Spleen (tissue), 11 donors: Measurements from ENCODE around the gene EPHB6. TPM values are rescaled to one million over a fixed set of nuclear protein-coding genes. Genes with fewer than 3 reads are reported as not detected.

ENCODE experiments used
- DNase-seq: peaks from one replicate; pipeline ENCODE4 v3.0.0-alpha.2; 2020
- H3K27ac ChIP-seq, 8 donors: fragments of 200-600 bp; sonication (generic) in 7 of 8; 1 replicate in 4 of 8; 2 replicates in 4 of 8; pipeline versions ENCODE4 v1.5.0 to v1.8.0; 2016 to 2021; ENCODE audit warnings: inconsistent platforms in 4 of 8, mild to moderate bottlenecking in 4 of 8, moderate library complexity in 1 of 8
- H3K27me3 ChIP-seq, 7 donors: fragments of 200-600 bp; sonication (generic) in 6 of 7; replicated peaks in 1 of 7; 1 replicate in 4 of 7; 2 replicates in 3 of 7; pipeline versions ENCODE4 v1.5.0 to v1.8.0; 2016 to 2021; ENCODE audit warnings: inconsistent platforms in 3 of 7, mild to moderate bottlenecking in 1 of 7
- H3K36me3 ChIP-seq, 6 donors: fragments of 200-600 bp; sonication (generic) in 5 of 6; 1 replicate in 4 of 6; 2 replicates in 2 of 6; pipeline versions ENCODE4 v1.5.0 to v1.8.0; 2016 to 2021; ENCODE audit warnings: inconsistent platforms in 2 of 6
- H3K4me1 ChIP-seq, 6 donors: fragments of 200-600 bp; sonication (generic) in 5 of 6; 1 replicate in 3 of 6; 2 replicates in 3 of 6; pipeline versions ENCODE4 v1.5.0 to v1.8.0; 2016 to 2021; ENCODE audit warnings: inconsistent platforms in 3 of 6
- H3K4me3 ChIP-seq, 8 donors: fragments of 200-600 bp; sonication (generic) in 7 of 8; 1 replicate in 4 of 8; 2 replicates in 4 of 8; pipeline versions ENCODE4 v1.5.0 to v1.8.0; 2016 to 2021; ENCODE audit warnings: inconsistent platforms in 4 of 8, mild to moderate bottlenecking in 4 of 8, moderate library complexity in 2 of 8
- H3K9me3 ChIP-seq, 8 donors: fragments of 200-600 bp; sonication (generic) in 7 of 8; 1 replicate in 4 of 8; 2 replicates in 4 of 8; pipeline versions ENCODE4 v1.5.0 to v1.8.0; 2016 to 2021; ENCODE audit warnings: inconsistent platforms in 4 of 8
- CTCF ChIP-seq, 11 experiments: fragments of 200-600 bp in 7 of 11; fragments of 450-650 bp in 4 of 11; sonication (generic) in 4 of 11; IDR thresholded peaks in 8 of 11; conservative IDR thresholded peaks in 3 of 11; 1 replicate in 7 of 11; 2 replicates in 4 of 11; pipeline versions ENCODE4 v1.4.0 to v1.8.0; 2016 to 2021; ENCODE audit warnings: antibody characterized with exemption in 11 of 11, inconsistent platforms in 4 of 11, mild to moderate bottlenecking in 1 of 11
- POLR2A ChIP-seq, 3 donors: fragments of 450-650 bp; IDR thresholded peaks; one replicate each; pipeline ENCODE4 v1.5.1; 2017; ENCODE audit warnings: antibody characterized with exemption in 3 of 3, mild to moderate bottlenecking in 1 of 3
- POLR2AphosphoS5 ChIP-seq, 3 donors: sonication (generic); formaldehyde crosslinking; IDR thresholded peaks; one replicate each; pipeline ENCODE4 v1.5.1; 2017; ENCODE audit warnings: antibody characterized with exemption in 3 of 3
- WGBS, 5 donors: extraction: QIAGEN DNeasy Blood & Tissue Kit in 3 of 5; methylation state at CpG; one replicate each; pipeline versions ENCODE4 v1.1.5 to v1.1.7; 2013 to 2018; 5-methylcytosine and 5-hydroxymethylcytosine counted together
- intact Hi-C: fragments of 100-400 bp; cut with DNase I; formaldehyde crosslinking; loops from one replicate; pipeline ENCODE4 v1.15.0; 2023; ENCODE audit warnings: low total_unique reads
- polyA plus RNA-seq, 3 donors: library from polyadenylated mRNA; stranded (reverse); fragments of 200-250 nt; gene quantifications; one replicate each; pipeline ENCODE4 v1.2.1, GENCODE V29; 2013
- total RNA-seq, 7 donors: library from RNA; depleted of rRNA in 3 of 7; stranded (reverse); fragments of >200 nt in 3 of 7; fragmentation: NEBNext Ultra II Directional in 4 of 7; extraction: Animal tissue kit (Norgen Biotek cat#: 25700) in 4 of 7; gene quantifications; one replicate each; pipeline versions ENCODE4 v1.1.0 to v1.2.1, GENCODE V29; 2016 to 2021
- donor health status: healthy with polysubstance abuse.
- donor health status: DM: no; HTN: no; CAD: no; lungs with moderate emphysema.
- donor health status: DM: no; HTN: no; CAD: no.
- donor health status: Bipolar disorder and iron deficiency.
- donor health status: healthy.
- donor health status: DM: no; HTN: no; CAD: no.
- donor health status: DM: yes; HTN: yes; CAD: no.

EPHB6 gene
- total and polyA plus RNA-seq, 10 donors = 11.3 to 28.8 (median 13.9) TPM

- Histone ChIP-seq H3K27ac (no peak overlapping the region), H3K4me3 (no peak overlapping the region), H3K36me3 (no peaks in the 10 kb centered on the region), H3K4me1 (peaks cover 0 to 11% (median 0%) of the 10 kb centered on the region in 6 donors), H3K27me3 (no peaks in the 10 kb centered on the region), H3K9me3 (no peaks in the 10 kb centered on the region)
- 29 to 52% (median 33%) methylated on average over 3 of the region's 3 CpGs for WGBS, 5 donors
- TF ChIP-seq POLR2AphosphoS5 (IDR thresholded peaks at IDR 0.05) (no peak), CTCF (IDR thresholded peaks at IDR 0.05 in 8 of 11, conservative IDR thresholded peaks at IDR 0.05 in 3 of 11) (no peak), POLR2A (IDR thresholded peaks at IDR 0.05) (no peak)
- intact Hi-C loops = no loop called here
- DNase-seq = no peak
These were observed 19.4 kb upstream of the EPHB6 start for GRCh38 chr7:142835487-142835886.

GRCh38 chr7:142836426-142836825, 18.4 kb upstream of the EPHB6 start:
- TF ChIP-seq CTCF (IDR thresholded peaks at IDR 0.05 in 8 of 11, conservative IDR thresholded peaks at IDR 0.05 in 3 of 11) = no peak
- TF ChIP-seq POLR2AphosphoS5 (IDR thresholded peaks at IDR 0.05) = no peak
- no peak for TF ChIP-seq POLR2A (IDR thresholded peaks at IDR 0.05)
- WGBS, 5 donors = 82 to 91% (median 87%) methylated on average over 3 of the region's 3 CpGs
- no peaks in the 10 kb centered on the region for H3K9me3 ChIP-seq
- H3K36me3 ChIP-seq = no peaks in the 10 kb centered on the region
- intact Hi-C loops = no loop called here
- peaks cover 0 to 11% (median 0%) of the 10 kb centered on the region in 6 donors for H3K4me1 ChIP-seq
- no peak overlapping the region for H3K4me3 ChIP-seq
- no peak overlapping the region for H3K27ac ChIP-seq
- no peak for DNase-seq
- no peaks in the 10 kb centered on the region for H3K27me3 ChIP-seq

DNA sequence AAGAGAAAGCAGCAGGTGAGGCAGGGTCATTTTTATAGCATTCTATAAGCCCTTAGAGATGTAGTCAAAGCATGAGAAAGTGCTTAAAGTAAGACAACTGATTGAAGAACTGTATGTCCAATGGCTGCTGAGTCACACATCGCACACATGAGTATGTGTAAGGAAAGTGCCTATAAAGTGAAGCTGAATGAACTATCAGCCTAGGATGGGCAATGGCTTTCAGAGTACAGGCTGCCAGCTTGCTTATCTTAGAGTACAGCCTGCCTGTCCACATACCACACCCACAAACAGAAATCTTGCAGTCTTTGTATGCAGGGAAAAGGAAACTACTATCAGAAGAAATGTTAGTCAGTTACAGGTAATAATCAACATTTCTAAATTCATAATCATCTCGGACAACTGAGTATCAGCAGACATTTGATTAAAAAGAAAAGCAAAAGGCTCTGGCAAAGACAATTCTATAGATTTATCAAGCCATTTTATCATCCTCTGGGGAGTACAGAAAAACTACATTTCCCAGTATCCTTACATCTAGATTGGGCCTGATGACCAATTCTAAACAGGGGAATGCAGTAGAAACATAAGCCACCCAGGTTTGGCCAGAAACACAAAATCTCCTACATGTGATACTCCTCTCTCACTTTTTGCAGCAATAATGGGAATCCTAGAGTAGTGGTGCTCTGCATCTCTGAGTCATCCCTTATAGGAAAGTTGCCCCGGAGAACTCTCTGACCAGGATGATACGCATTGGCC, 16.2 kb upstream of the EPHB6 start:
- no peak for TF ChIP-seq POLR2A (IDR thresholded peaks at IDR 0.05)
- TF ChIP-seq CTCF (IDR thresholded peaks at IDR 0.05 in 8 of 11, conservative IDR thresholded peaks at IDR 0.05 in 3 of 11) = no peak

GRCh38 chr7:142842251-142842766, 12.6 kb upstream of the EPHB6 start:
- no peaks in the 10 kb centered on the region for H3K4me1 ChIP-seq
- DNase-seq = no peak
- intact Hi-C loops = no loop called here
- H3K4me3 ChIP-seq = no peak overlapping the region
- WGBS, 5 donors = 63 to 94% (median 76%) methylated on average over 1 of the region's 1 CpG
- TF ChIP-seq POLR2A (IDR thresholded peaks at IDR 0.05) (no peak), POLR2AphosphoS5 (IDR thresholded peaks at IDR 0.05) (no peak), CTCF (IDR thresholded peaks at IDR 0.05 in 8 of 11, conservative IDR thresholded peaks at IDR 0.05 in 3 of 11) (no peak)
- no peaks in the 10 kb centered on the region for H3K36me3 ChIP-seq
- no peaks in the 10 kb centered on the region for H3K27me3 ChIP-seq
- no peaks in the 10 kb centered on the region for H3K9me3 ChIP-seq
- no peak overlapping the region for H3K27ac ChIP-seq

More for the DNA sequence above, 16.2 kb upstream of the EPHB6 start:
- no peaks in the 10 kb centered on the region for H3K36me3 ChIP-seq
- WGBS, 5 donors = 63 to 71% (median 69%) methylated on average over 4 of the region's 4 CpGs
- intact Hi-C loops = no loop called here
- no peak overlapping the region for H3K4me3 ChIP-seq
- no peaks in the 10 kb centered on the region for H3K27me3 ChIP-seq
- peaks cover 0 to 11% (median 0%) of the 10 kb centered on the region in 6 donors for H3K4me1 ChIP-seq
- no peak for DNase-seq
- no peak overlapping the region for H3K27ac ChIP-seq
- no peaks in the 10 kb centered on the region for H3K9me3 ChIP-seq
